GM18502 (cell line): ENCODE data around the gene LYRM2.
"Not testable (repeated sequence)": the region's sequence is repeated elsewhere in the genome, so short reads cannot be mapped to it uniquely, and the experiment has no call there.

Experiments
- ATAC-seq: cut with Tn5 transposase; IDR thresholded peaks from one replicate; pipeline ENCODE4 v1.9.1; 2021; ENCODE audit warnings: mild to moderate bottlenecking; ENCODE audit not compliant: unreplicated experiment, poor library complexity

Gene LYRM2

GRCh38 chr6:89650579-89650978, 12.0 kb upstream of the LYRM2 start:
- ATAC-seq, result no peak

- no peak for ATAC-seq
Measured at GRCh38 chr6:89649682-89650081, 11.1 kb upstream of the LYRM2 start.

GRCh38 chr6:89644864-89645263, 6.3 kb upstream of the LYRM2 start:
- ATAC-seq, result no peak

- no peak for ATAC-seq
Measured at GRCh38 chr6:89643406-89643805, 4.9 kb upstream of the LYRM2 start.

GRCh38 chr6:89642956-89643355, 4.4 kb upstream of the LYRM2 start:
- no peak for ATAC-seq

GRCh38 chr6:89641581-89641980, 3.0 kb upstream of the LYRM2 start:
- not testable (repeated sequence) for ATAC-seq

- no peak for ATAC-seq
Measured at GRCh38 chr6:89640804-89641203, 2.3 kb upstream of the LYRM2 start.

GRCh38 chr6:89637960-89638319, 607 bp downstream of the LYRM2 start:
- ATAC-seq, result peak; percentile 6

- not testable (repeated sequence) for ATAC-seq
Measured at GRCh38 chr6:89636412-89636811, 2.1 kb downstream of the LYRM2 start.

- ATAC-seq, result no peak
Measured at GRCh38 chr6:89630488-89630887, 8.1 kb downstream of the LYRM2 start.

GRCh38 chr6:89623749-89624148, 14.8 kb downstream of the LYRM2 start:
- no peak for ATAC-seq

GRCh38 chr6:89619567-89619966, 19.0 kb downstream of the LYRM2 start:
- ATAC-seq, result no peak

GRCh38 chr6:89618026-89618425, 20.5 kb downstream of the LYRM2 start:
- no peak for ATAC-seq

GRCh38 chr6:89616531-89616930, 22.0 kb downstream of the LYRM2 start:
- no peak for ATAC-seq

- no peak for ATAC-seq
Measured at GRCh38 chr6:89615882-89616281, 22.7 kb downstream of the LYRM2 start.

GRCh38 chr6:89613790-89614189, 24.8 kb downstream of the LYRM2 start:
- ATAC-seq, result no peak

GRCh38 chr6:89612121-89612520, 26.4 kb downstream of the LYRM2 start:
- ATAC-seq, result no peak

GRCh38 chr6:89611666-89612065, 26.9 kb downstream of the LYRM2 start:
- ATAC-seq, result no peak

- ATAC-seq, result peak; percentile 77
Measured at GRCh38 chr6:89610149-89610642, 28.4 kb downstream of the LYRM2 start.

GRCh38 chr6:89605861-89606260, 32.7 kb downstream of the LYRM2 start:
- no peak for ATAC-seq

GRCh38 chr6:89604653-89605052, 33.9 kb downstream of the LYRM2 start:
- ATAC-seq, result no peak

- ATAC-seq, result no peak
Measured at GRCh38 chr6:89602166-89602565, 36.4 kb downstream of the LYRM2 start.

GRCh38 chr6:89599727-89600126, 38.8 kb downstream of the LYRM2 start:
- no peak for ATAC-seq
